Measurements from ENCODE around the gene FANCC. TPM values are rescaled to one million over a fixed set of nuclear protein-coding genes. Genes with fewer than 3 reads are reported as not detected.
A peak's percentile ranks its signal among the peaks of the same experiment; 100 is the strongest.

The FANCC gene
- total RNA-seq, 1 experiment from 2014 or later = 19.4 TPM

- H4K20me1 ChIP-seq (ENCODE audit: insufficient read depth) = no peaks in the 10 kb centered on the region
- H3K9me2 ChIP-seq (ENCODE audit: insufficient read depth) = no peaks in the 10 kb centered on the region
- DNase-seq (ENCODE audit: low read depth, low spot score) (no peak), ATAC-seq (no peak)
- ChIA-PET RAD21 (ENCODE audit: low non-redundant PET in 1 of 2, low total read pairs in 2 of 2, uncharacterized antibody in 2 of 2, unreplicated experiment in 2 of 2) (no interaction called here), CTCF (no interaction called here), POLR2A (no interaction called here)
- no peaks in the 10 kb centered on the region for H3K9me3 ChIP-seq (ENCODE audit: control insufficient read depth in 1 of 2, insufficient read depth in 1 of 2, low read depth in 1 of 2, low read length in 2 of 2)
- H3K9ac ChIP-seq (ENCODE audit: low read length) = 0 out of 2 replicates have a peak overlapping the region, but pooled peaks have one; percentile 6
- no TSS peak for BruUV-seq (replicated peaks)
- H3K4me2 ChIP-seq (ENCODE audit: low read length) = peak overlapping the region; percentile 96; the same call in 1 of the 2 replicates
- peaks cover 2 to 41% of the 10 kb centered on the region in 2 experiments; a peak in 3 of 4 replicates for H3K4me1 ChIP-seq (ENCODE audit: control insufficient read depth in 1 of 2, insufficient read depth in 2 of 2, low read length in 2 of 2)
- H3K27ac ChIP-seq (ENCODE audit: low read depth, low read length) = no peak overlapping the region
- H3K27me3 ChIP-seq (ENCODE audit: insufficient read depth, low read length) = no peaks in the 10 kb centered on the region
- intact Hi-C loops (cut with micrococcal nuclease) = loop anchor here (5.0 kb wide), 1 partner anchor 112 kb away; no protein-coding TSS in a partner anchor
- no peak overlapping the region for H2AFZ ChIP-seq (ENCODE audit: low read depth, low read length, poor library complexity, severe bottlenecking)
- TF ChIP-seq, protein P1, sequence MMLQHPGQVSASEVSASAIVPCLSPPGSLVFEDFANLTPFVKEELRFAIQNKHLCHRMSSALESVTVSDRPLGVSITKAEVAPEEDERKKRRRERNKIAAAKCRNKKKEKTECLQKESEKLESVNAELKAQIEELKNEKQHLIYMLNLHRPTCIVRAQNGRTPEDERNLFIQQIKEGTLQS (IDR thresholded peaks at IDR 0.05) = no peak
- no peak for TF ChIP-seq ZFX (IDR thresholded peaks at IDR 0.05)
- TF ChIP-seq SP1 (IDR thresholded peaks at IDR 0.05; ENCODE audit: low read depth) = no peak
- no peak for TF ChIP-seq YY1 (IDR thresholded peaks at IDR 0.05; ENCODE audit: extremely low read depth, insufficient replicate concordance, low read depth, low read length)
- no peak for TF ChIP-seq JUND (IDR thresholded peaks at IDR 0.05)
- TF ChIP-seq EGR1 (IDR thresholded peaks at IDR 0.05; ENCODE audit: low read depth) = no peak
- no peak for TF ChIP-seq EZH2phosphoT487 (IDR thresholded peaks at IDR 0.05; ENCODE audit: borderline replicate concordance)
- no peak for TF ChIP-seq SRF (IDR thresholded peaks at IDR 0.05; ENCODE audit: low read depth)
- TF ChIP-seq, protein P2, sequence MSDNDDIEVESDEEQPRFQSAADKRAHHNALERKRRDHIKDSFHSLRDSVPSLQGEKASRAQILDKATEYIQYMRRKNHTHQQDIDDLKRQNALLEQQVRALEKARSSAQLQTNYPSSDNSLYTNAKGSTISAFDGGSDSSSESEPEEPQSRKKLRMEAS (IDR thresholded peaks at IDR 0.05) = no peak
- TF ChIP-seq EZH2 (IDR thresholded peaks at IDR 0.05) = no peak
- TF ChIP-seq ZNF274 (IDR thresholded peaks at IDR 0.05; ENCODE audit: low read depth, low read length) = no peak
- TF ChIP-seq CBX3 (IDR thresholded peaks at IDR 0.05; ENCODE audit: low read depth) = no peak
- TF ChIP-seq CEBPB (IDR thresholded peaks at IDR 0.05; ENCODE audit: low read depth) = no peak
- TF ChIP-seq ELF1 (IDR thresholded peaks at IDR 0.05; ENCODE audit: borderline replicate concordance, low read depth) = no peak
- no peak for TF ChIP-seq REST (IDR thresholded peaks at IDR 0.05; ENCODE audit: low read depth)
- TF ChIP-seq RAD21 (IDR thresholded peaks at IDR 0.05; ENCODE audit: low read depth) = no peak
- TF ChIP-seq SIN3A (IDR thresholded peaks at IDR 0.05; ENCODE audit: low read depth) = no peak
- H3K79me2 ChIP-seq (ENCODE audit: insufficient read depth, low read length) = peaks cover 46% of the 10 kb centered on the region
- no peak overlapping the region for H3K4me3 ChIP-seq (replicated peaks in 1 of 2; ENCODE audit: low read depth in 1 of 2, low read length in 2 of 2)
- H3K36me3 ChIP-seq (ENCODE audit: control insufficient read depth in 1 of 2, insufficient read depth in 2 of 2, low read length in 2 of 2) = no peaks in the 10 kb centered on the region
These were observed 2.3 kb downstream of the FANCC start for GRCh38 chr9:95315108-95315746.
